Testis (tissue), 3 donors: Measurements from ENCODE around the gene BBOX1. TPM values are rescaled to one million over a fixed set of nuclear protein-coding genes. Genes with fewer than 3 reads are reported as not detected.

ENCODE experiments used
- DNase-seq: peaks from one replicate; pipeline ENCODE4 v3.0.0-alpha.2; 2019
- H3K27ac ChIP-seq, 2 donors: fragments of 200-600 bp; sonication (generic); one replicate each; pipeline ENCODE4 v1.5.1; 2019
- H3K27me3 ChIP-seq: fragments of 200-600 bp; sonication (generic); one replicate; pipeline ENCODE4 v1.5.1; 2019
- H3K36me3 ChIP-seq: fragments of 200-600 bp; sonication (generic); one replicate; pipeline ENCODE4 v1.5.1; 2017; ENCODE audit warnings: low read depth; ENCODE audit errors: missing control alignments
- H3K4me1 ChIP-seq: fragments of 200-600 bp; sonication (generic); one replicate; pipeline ENCODE4 v1.5.1; 2019
- H3K4me3 ChIP-seq, 2 donors: fragments of 200-600 bp; sonication (generic); one replicate each; pipeline ENCODE4 v1.5.1; 2017 to 2019
- H3K9me3 ChIP-seq: fragments of 200-600 bp; sonication (generic); one replicate; pipeline ENCODE4 v1.5.1; 2017
- POLR2A ChIP-seq: fragments of 450-650 bp; IDR thresholded peaks from one replicate; pipeline ENCODE4 v1.6.1; 2017; ENCODE audit warnings: antibody characterized with exemption, mild to moderate bottlenecking, moderate library complexity
- WGBS, 2 donors: methylation state at CpG; one replicate each; pipeline ENCODE4 v1.1.5; 2018; 5-methylcytosine and 5-hydroxymethylcytosine counted together
- intact Hi-C: fragments of 100-400 bp; cut with DNase I; formaldehyde crosslinking; loops from one replicate; pipeline ENCODE4 v1.15.1; 2023; ENCODE audit warnings: low total_unique reads
- polyA plus RNA-seq: library from polyadenylated mRNA; stranded (reverse); fragments of 350-450 nt; fragmentation: Illumina TruSeq; extraction: RNeasy Lipid Tissue Mini Kit (QIAGEN cat#74804); gene quantifications from one replicate; pipeline ENCODE4 v1.2.3, GENCODE V29; 2014; ENCODE audit warnings: low read depth, low replicate concordance; ENCODE audit not compliant: insufficient read depth
- total RNA-seq, 2 donors: library from RNA; depleted of rRNA; stranded (reverse); fragments of >200 nt; gene quantifications; one replicate each; pipeline ENCODE4 v1.2.3, GENCODE V29; 2016
- TF ChIP-seq, protein P1 (sequence below), 3 experiments: fragments of 450-650 bp in 2 of 3; fragments of 200-600 bp in 1 of 3; sonication (generic) in 1 of 3; IDR thresholded peaks; one replicate each; pipeline ENCODE4 v1.5.1; 2016 to 2019; ENCODE audit warnings: antibody characterized with exemption in 3 of 3, mild to moderate bottlenecking in 2 of 3, moderate library complexity in 1 of 3

Gene BBOX1
- total and polyA plus RNA-seq, 3 donors from 2014 or later: 0.24 to 1.2 TPM; not detected in 1

DNA sequence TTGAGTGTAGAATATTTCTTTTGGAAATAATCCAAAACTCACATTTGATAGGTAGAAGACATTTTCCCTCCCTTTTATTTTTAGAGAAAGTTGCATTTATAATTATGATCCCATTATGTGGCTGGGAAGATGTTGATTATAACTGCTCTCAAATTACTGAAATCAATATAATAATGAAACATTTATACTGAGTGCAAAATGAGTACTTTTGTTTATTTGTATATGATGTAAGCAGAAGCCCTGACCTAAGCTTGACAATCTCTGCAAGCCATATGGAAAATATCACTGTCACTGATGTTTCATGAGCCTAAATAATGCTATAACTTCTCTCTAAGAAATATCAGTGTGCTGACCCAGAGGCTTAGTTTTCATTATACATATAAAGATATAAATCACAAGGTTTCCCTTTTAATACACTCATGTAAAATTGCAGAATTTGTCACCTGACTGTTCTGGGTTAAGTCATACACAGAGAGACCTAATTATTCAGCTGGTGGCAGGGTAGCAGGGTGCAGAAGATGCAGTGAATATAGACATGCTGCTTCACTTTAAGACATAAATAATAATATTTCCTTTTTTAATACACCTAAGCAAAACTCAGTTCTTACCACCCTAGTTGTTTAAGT lies 99.2 kb downstream of the BBOX1 start:
- intact Hi-C loops: no loop called here
- H3K36me3 ChIP-seq: no peaks in the 10 kb centered on the region
- no peaks in the 10 kb centered on the region for H3K4me1 ChIP-seq
- no peaks in the 10 kb centered on the region for H3K9me3 ChIP-seq
- no peak for DNase-seq
- no peaks in the 10 kb centered on the region for H3K27me3 ChIP-seq
- no peak overlapping the region for H3K4me3 ChIP-seq
- TF ChIP-seq POLR2A: no peak
- TF ChIP-seq, protein P1, sequence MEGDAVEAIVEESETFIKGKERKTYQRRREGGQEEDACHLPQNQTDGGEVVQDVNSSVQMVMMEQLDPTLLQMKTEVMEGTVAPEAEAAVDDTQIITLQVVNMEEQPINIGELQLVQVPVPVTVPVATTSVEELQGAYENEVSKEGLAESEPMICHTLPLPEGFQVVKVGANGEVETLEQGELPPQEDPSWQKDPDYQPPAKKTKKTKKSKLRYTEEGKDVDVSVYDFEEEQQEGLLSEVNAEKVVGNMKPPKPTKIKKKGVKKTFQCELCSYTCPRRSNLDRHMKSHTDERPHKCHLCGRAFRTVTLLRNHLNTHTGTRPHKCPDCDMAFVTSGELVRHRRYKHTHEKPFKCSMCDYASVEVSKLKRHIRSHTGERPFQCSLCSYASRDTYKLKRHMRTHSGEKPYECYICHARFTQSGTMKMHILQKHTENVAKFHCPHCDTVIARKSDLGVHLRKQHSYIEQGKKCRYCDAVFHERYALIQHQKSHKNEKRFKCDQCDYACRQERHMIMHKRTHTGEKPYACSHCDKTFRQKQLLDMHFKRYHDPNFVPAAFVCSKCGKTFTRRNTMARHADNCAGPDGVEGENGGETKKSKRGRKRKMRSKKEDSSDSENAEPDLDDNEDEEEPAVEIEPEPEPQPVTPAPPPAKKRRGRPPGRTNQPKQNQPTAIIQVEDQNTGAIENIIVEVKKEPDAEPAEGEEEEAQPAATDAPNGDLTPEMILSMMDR (IDR thresholded peaks at IDR 0.05): no peak
- H3K27ac ChIP-seq: no peak overlapping the region

DNA sequence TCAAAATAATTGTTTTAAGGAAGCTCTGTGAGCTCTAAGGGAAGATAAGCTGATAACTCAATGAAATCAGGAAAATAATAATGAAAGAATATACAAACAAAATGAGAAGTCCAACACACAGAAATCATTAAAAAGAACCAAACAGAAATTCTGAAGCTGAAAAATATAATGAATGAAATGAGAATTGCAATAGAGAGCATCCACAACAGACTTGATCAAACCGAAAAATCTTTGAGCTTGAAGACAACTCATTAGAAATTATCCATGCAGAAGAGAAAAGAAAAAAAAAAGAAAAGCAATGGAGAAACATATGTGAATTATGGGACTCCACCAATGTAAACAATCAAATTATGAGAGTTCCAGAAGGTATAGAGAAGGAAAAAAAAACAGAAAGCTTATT lies 101.0 kb downstream of the BBOX1 start:
- no peaks in the 10 kb centered on the region for H3K4me1 ChIP-seq
- no peaks in the 10 kb centered on the region for H3K36me3 ChIP-seq
- 54 to 96% methylated on average over 1 of the region's 1 CpG for WGBS, 2 donors
- intact Hi-C loops: no loop called here
- no peak overlapping the region for H3K27ac ChIP-seq
- TF ChIP-seq, protein P1 (IDR thresholded peaks at IDR 0.05): no peak
- TF ChIP-seq POLR2A: no peak
- H3K27me3 ChIP-seq: no peaks in the 10 kb centered on the region
- H3K9me3 ChIP-seq: no peaks in the 10 kb centered on the region
- DNase-seq: no peak
- no peak overlapping the region for H3K4me3 ChIP-seq

DNA sequence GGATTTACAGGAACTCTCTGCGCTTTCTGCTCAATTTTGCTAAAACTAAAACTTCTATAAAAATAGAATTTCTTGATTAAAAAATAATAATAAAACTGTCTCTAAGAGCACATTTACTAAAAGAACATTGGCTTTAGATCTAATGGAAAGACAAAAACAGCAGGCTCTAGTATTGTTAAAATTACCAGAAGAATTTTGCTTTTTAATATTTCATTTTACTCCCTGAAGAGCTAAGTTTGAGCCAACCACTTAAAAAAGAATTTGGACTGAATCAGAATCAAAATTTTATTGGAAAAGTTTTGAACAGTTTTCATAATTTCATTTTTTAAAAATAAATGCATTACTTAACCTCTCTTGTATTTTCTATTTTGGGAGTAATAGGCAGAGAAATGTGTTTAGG lies 107.3 kb downstream of the BBOX1 start:
- 27 to 52% methylated on average over 1 of the region's 1 CpG for WGBS, 2 donors
- no peaks in the 10 kb centered on the region for H3K9me3 ChIP-seq
- no peak for TF ChIP-seq POLR2A
- TF ChIP-seq, protein P1 (IDR thresholded peaks at IDR 0.05): no peak
- no peak overlapping the region for H3K4me3 ChIP-seq
- no peak for DNase-seq
- H3K27me3 ChIP-seq: no peaks in the 10 kb centered on the region
- no peaks in the 10 kb centered on the region for H3K36me3 ChIP-seq
- intact Hi-C loops: no loop called here
- H3K27ac ChIP-seq: no peak overlapping the region
- H3K4me1 ChIP-seq: no peaks in the 10 kb centered on the region

DNA sequence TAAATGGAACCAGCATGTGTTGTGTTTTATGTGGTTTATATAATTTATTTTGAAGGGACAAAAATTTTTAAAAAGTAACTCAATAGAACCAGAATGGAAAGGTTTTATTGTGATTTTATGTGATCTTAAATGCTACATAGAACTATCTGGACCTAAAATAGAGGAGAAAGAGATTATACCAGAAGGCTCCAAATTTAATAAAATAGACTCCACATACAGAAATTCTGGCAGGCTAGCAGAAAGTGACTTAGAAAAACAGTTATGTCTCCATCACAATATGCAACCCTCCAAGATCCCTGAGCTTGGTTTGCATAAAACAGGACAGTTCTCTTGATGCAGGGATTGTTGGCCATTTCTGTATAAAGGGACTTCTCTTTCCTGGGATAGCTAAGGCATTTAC lies 107.9 kb downstream of the BBOX1 start:
- Histone ChIP-seq H3K27me3 (no peaks in the 10 kb centered on the region), H3K36me3 (no peaks in the 10 kb centered on the region), H3K27ac (no peak overlapping the region), H3K4me1 (no peaks in the 10 kb centered on the region), H3K9me3 (no peaks in the 10 kb centered on the region), H3K4me3 (no peak overlapping the region)
- DNase-seq: no peak
- intact Hi-C loops: no loop called here
- TF ChIP-seq POLR2A: no peak
- TF ChIP-seq, protein P1 (IDR thresholded peaks at IDR 0.05): no peak

DNA sequence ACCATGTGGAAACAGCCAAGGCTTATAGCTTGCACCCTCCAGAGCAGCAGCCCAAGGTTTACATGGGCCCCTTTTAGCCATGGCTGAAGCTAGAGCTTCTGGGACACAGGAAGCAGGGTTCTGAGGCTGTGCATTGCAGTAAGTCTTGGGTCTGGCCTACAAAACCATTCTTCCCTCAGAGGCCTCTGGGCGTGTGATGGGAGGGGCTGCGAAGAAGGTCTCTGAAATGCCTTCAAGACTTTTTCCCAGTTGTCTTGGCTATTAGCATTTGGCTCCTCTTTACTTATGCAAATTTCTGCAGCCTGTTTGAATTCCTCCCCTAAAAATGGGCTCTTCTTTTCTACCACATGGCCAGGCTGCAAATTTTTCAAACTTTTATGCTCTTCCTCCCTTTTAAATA lies 109.5 kb downstream of the BBOX1 start:
- Histone ChIP-seq H3K36me3 (no peaks in the 10 kb centered on the region), H3K27ac (no peak overlapping the region), H3K4me1 (no peaks in the 10 kb centered on the region), H3K4me3 (no peak overlapping the region), H3K27me3 (no peaks in the 10 kb centered on the region), H3K9me3 (no peaks in the 10 kb centered on the region)
- intact Hi-C loops: no loop called here
- 75 to 94% methylated on average over 2 of the region's 2 CpGs for WGBS, 2 donors
- TF ChIP-seq, protein P1 (IDR thresholded peaks at IDR 0.05): no peak
- TF ChIP-seq POLR2A: no peak
- no peak for DNase-seq
